Left renal cortex interstitium (tissue), 4 donors: ENCODE measurements around the gene SIX2. TPM values are rescaled to one million over a fixed set of nuclear protein-coding genes. Genes with fewer than 3 reads are reported as not detected.
"Not testable (repeated sequence)": the region's sequence is repeated elsewhere in the genome, so short reads cannot be mapped to it uniquely, and the experiment has no call there.

ENCODE experiments used
- DNase-seq, 4 donors: peaks; one replicate each; pipeline ENCODE4 v3.0.0-alpha.2; 2013; ENCODE audit warnings: low read depth in 4 of 4, low spot score in 2 of 4, missing footprints in 1 of 4
- polyA plus RNA-seq, 4 donors: library from polyadenylated mRNA; unstranded; fragments of 120-200 nt; gene quantifications; one replicate each; pipeline ENCODE4 v1.2.1, GENCODE V29; 2013; ENCODE audit not compliant: insufficient read length in 4 of 4

Gene SIX2
- 10 to 100 TPM; 19.3 to 44.4 (median 28.6) TPM for polyA plus RNA-seq

- DNase-seq, result peak in 3 of 4 donors; percentile 81 to 93 (median 93)
These were observed at the start of gene SIX2 for GRCh38 chr2:45009303-45009927. Gene SIX2, minus strand, starts transcription at chr2:45009452. Its CDS starts 342 bp downstream, at chr2:45009110.

GRCh38 chr2:45055162-45055605 lies 45.9 kb upstream of the SIX2 start:
- DNase-seq, result no peak

GRCh38 chr2:45053966-45054365 lies 44.7 kb upstream of the SIX2 start:
- DNase-seq, result no peak

GRCh38 chr2:45052388-45052928 lies 43.2 kb upstream of the SIX2 start:
- DNase-seq, result no peak

- no peak for DNase-seq
These were observed 40.5 kb upstream of the SIX2 start for GRCh38 chr2:45049569-45050336.

- DNase-seq, result no peak
These were observed 38.0 kb upstream of the SIX2 start for GRCh38 chr2:45047301-45047700.

- DNase-seq, result no peak
These were observed 37.5 kb upstream of the SIX2 start for GRCh38 chr2:45046786-45047185.

- no peak for DNase-seq
These were observed 36.5 kb upstream of the SIX2 start for GRCh38 chr2:45045706-45046105.

GRCh38 chr2:45044916-45045315 lies 35.7 kb upstream of the SIX2 start:
- no peak for DNase-seq

- no peak for DNase-seq
These were observed 33.9 kb upstream of the SIX2 start for GRCh38 chr2:45043174-45043573.

GRCh38 chr2:45042401-45042800 lies 33.1 kb upstream of the SIX2 start:
- no peak for DNase-seq

- no peak for DNase-seq
These were observed 31.5 kb upstream of the SIX2 start for GRCh38 chr2:45040786-45041185.

GRCh38 chr2:45039804-45040203 lies 30.6 kb upstream of the SIX2 start:
- DNase-seq, result not testable (repeated sequence)

- not testable (repeated sequence) for DNase-seq
These were observed 29.6 kb upstream of the SIX2 start for GRCh38 chr2:45038861-45039260.

GRCh38 chr2:45033302-45033701 lies 24.1 kb upstream of the SIX2 start:
- DNase-seq, result no peak

- no peak for DNase-seq
These were observed 21.8 kb upstream of the SIX2 start for GRCh38 chr2:45031028-45031427.

- DNase-seq, result no peak
These were observed 21.3 kb upstream of the SIX2 start for GRCh38 chr2:45030553-45030952.

GRCh38 chr2:45029215-45029614 lies 20.0 kb upstream of the SIX2 start:
- DNase-seq, result no peak

- no peak for DNase-seq
These were observed 19.0 kb upstream of the SIX2 start for GRCh38 chr2:45028276-45028675.

GRCh38 chr2:45026924-45027450 lies 17.7 kb upstream of the SIX2 start:
- no peak for DNase-seq

- DNase-seq, result no peak
These were observed 15.5 kb upstream of the SIX2 start for GRCh38 chr2:45024600-45025291.
